T-helper 1 cell treated with Interleukin-12 subunit alpha and Interleukin-12 subunit beta and Interleukin-4 antibody, amounts not matched to agents 30 ng/mL and 1 ng/mL, for 36 hours (primary cell): ENCODE data around the gene EID3. TPM values are rescaled to one million over a fixed set of nuclear protein-coding genes. Genes with fewer than 3 reads are reported as not detected.
"Not testable (repeated sequence)": the region's sequence is repeated elsewhere in the genome, so short reads cannot be mapped to it uniquely, and the experiment has no call there.

Source experiments
- intact Hi-C: fragments of 100-400 bp; cut with micrococcal nuclease; formaldehyde crosslinking; loops from one replicate; pipeline ENCODE4 v1.15.1; 2024
- total RNA-seq: library from RNA; stranded (reverse); gene quantifications from 2 replicates; pipeline ENCODE4 v1.2.3, GENCODE V29; 2022

Gene EID3
- total RNA-seq, 1 donor from 2014 or later = 8.2 TPM

GRCh38 chr12:104288635-104289274 is 14.8 kb upstream of the EID3 start:
- intact Hi-C loops = loop anchor here (1.0 to 5.0 kb wide), 10 partner anchors 15 to 949 kb away; partner anchors contain the start of genes APPL2, EID3, HCFC2 and NT5DC3

DNA sequence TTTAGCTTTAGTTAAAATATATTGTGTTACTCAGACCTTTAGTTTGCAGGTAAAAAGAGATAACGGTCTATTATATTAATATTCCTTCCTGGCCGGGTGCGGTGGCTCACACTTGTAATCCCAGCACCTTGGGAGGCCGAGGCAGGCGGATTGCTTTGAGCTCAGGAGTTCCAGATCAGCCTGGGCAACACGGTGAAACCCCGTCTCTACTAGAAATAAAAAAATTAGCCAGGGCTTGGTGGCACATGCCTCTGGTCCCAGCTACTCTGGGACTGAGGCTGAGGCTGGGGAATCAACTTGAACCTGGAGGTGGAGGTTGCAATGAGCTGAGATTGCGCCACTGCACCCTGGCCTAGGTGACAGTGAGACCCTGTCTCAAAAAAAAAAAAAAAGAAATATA is 13.2 kb upstream of the EID3 start:
- intact Hi-C loops = no loop called here

GRCh38 chr12:104290855-104291254 is 12.7 kb upstream of the EID3 start:
- intact Hi-C loops = no loop called here

GRCh38 chr12:104291867-104292524 is 11.5 kb upstream of the EID3 start:
- intact Hi-C loops = no loop called here

DNA sequence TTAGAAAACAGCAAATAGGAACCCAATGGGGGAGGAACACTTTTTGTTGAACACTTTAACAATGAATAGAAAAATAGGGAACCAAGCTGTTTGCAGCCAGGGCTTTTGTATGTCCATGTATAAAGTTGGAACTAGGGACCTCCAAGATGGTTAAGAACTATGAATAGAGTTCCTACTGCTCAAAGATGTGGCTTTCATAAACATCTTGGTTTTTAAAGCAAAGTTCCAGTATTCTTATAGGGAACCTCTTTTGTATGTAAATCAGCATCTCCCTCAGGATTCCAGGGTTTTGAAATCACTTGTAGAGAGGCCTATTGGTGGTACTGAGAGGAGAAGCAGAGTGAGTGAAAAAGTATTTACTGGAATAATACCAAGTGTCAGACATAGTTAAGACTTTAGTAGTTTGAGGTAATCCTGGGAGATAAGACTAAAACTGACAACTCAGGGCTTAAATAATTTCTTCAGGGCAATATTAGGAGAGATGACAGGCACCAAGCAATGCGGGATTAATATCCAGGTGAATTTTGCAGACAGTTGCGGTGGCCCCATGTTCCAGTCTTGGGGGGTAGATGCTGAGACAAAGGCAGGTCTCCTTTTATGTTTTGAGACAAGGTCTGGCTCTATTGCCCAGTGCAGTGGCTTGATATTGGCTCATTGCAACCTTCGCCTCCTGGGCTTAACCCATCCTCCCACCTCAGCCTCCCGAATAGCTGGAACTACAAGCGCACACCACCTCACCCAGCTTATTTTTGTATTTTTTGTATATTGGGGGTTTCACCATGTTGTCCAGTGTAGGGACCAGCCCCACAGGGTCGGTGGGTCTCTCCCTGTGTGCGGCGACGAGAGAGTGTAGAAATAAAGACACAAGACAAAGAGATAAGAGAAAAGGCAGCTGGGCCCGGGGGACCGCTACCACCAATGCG is 10.4 kb upstream of the EID3 start:
- intact Hi-C loops = no loop called here

GRCh38 chr12:104294158-104294859 is 9.2 kb upstream of the EID3 start:
- intact Hi-C loops = not testable (repeated sequence)

DNA sequence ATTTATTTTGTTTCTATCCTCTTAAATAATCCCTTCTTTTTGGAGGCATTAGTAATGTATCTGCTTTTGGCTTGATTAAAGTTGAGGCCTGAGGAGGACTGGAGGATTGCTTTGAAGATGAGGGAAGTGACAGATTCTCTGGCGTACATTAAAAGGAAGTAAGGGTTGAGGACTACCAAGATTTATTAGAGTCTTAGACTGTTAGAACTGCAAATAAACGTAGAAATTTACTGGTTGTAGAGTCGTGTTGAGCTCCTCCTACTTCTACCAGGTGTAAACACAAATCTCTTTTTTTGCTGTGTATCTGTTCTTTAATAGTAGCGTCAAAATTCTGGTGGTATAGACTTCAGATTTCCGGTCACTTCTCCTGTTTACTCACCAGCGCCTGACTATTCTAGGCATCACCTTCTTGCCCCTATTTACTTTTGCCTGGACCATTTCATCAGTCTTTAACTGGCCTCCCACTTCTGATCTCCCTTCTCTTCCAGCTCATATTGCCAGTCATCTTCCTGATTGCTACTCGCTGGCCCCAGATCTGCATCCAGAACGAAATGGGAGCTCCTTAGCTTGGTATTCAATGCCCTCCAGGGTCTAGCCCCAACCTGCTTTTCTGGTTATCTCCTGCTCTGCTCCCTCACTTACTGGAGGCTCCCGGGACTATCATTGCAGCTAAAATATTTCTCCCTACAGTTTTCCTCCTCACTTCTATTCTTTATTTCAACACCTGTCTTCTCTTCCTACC is 8.4 kb upstream of the EID3 start:
- intact Hi-C loops = no loop called here

DNA sequence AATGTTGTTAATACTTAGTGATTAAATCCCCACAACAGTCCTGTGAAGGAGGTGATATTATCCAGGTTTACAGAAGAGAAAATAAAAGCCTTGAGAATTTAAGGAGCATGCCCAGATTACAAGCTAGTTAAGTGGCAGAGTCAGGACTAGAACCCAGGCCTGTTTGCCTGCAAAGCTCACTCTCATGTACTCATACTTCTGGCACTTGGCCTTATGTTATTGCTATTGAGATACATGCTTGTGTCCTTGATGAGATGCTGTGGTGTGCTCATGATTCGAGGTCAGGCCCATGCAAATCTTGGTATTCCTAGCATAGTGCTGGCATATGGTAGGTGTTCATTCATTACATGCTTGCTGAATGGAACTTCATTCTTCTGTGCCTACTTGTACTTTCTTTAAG is 7.6 kb upstream of the EID3 start:
- intact Hi-C loops = no loop called here

DNA sequence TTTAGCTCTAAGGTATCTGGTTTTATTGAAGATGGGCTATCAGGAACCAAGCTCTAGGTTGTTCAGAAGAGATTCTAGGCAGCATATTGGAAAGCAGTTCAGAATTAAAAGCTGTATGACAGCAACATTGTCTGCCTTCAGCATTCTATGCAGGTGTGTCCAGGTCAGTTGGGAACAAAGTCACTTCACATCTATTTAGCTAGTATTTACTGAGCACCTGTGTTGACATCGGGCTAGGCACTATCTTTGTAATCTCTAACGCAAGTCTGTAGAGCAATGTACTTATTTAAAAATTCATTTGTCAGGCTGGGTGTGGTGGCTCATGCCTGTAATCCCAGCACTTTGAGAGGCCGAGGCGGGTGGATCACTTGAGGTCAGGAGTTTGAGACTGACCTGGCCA is 6.8 kb upstream of the EID3 start:
- intact Hi-C loops = no loop called here

DNA sequence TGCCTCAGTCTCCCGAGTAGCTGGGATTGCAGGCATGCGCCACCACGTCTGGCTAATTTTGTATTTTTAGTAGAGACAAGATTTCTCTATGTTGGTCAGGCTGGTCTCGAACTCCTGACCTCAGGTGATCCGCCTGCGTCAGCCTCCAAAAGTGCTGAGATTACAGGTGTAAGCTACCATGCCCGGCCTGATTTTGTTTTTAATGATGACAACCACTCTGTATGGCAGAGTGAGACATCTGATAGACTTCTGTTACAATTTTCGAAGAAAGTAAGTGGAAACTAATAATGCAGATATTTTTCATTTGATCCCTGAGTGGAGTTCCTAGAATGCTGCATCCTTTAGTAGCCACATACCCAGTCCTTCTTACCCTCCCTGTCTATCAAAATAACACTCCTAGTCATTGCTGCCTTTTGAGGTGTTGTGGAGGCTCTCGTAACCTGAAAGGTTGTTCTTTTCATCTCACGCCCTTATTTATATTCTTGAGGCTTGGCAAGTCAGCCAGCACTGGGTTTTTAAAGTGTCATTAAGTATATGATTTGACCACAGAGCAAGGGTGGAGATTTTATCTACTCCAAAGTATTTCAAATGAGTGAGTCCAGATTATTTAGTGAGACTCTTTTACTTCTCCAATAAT is 5.9 kb upstream of the EID3 start:
- intact Hi-C loops = no loop called here

DNA sequence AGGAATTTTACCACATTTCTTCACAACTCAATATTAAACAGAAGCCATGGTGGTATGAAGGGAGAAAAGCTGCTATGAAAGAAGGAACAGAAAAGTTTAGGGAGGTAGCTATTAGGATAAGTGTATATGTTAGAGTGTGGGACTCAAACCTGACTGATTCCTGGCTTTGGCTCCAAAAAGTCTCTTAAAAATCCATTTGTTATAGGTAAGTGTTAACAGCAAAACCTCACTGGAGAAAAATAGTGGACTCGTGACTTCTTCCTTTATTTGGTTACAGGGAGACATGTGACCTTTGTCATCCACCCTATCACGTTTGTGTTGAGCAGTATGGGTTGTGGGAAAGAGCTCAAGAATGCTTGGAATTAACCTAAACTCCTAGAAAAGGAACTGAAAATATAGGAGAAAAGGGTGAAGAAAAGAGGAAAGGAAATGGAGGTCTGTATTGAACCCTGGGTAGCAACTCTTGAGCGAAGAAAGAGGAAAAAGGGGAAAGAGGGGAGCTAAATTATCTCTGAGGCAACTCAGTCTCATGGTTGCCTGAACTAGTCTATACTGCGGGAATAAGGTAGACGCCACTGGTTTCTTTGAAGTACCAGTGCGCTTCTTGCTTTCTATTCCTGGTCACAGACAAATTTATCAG is 3.6 kb upstream of the EID3 start:
- intact Hi-C loops = loop anchor here (5.0 kb wide), 5 partner anchors 157 to 1032 kb away; partner anchors contain the start of genes C12orf75, CHST11, NFYB and NOPCHAP1

DNA sequence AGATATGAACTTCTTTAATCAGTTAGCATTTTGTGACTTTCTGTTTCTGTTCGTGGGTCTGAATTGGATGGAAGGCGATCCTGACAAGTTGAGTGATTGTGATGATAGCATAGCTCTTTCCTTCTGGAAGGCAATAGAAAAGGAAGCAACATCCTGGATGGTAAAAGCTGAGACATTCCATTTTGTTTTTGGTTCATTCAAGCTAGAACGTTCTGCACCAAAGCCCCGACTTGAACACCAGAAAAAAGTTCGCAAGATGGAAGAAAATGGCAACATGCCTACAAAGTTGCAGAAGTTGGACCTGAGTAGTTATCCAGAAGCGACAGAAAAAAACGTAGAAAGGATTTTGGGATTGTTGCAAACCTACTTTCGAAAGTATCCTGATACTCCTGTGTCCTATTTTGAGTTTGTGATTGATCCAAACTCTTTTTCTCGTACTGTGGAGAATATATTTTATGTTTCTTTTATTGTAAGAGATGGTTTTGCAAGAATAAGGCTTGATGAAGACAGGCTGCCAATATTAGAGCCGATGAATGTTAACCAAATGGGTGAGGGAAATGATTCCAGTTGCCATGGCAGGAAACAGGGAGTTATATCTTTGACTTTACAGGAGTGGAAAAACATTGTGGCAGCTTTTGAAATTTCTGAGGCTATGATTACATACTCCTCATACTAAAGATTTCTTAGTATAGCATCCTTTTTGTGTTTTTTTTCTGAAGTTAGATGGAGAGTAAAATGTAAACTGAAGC is 896 bp downstream of the EID3 start:
- intact Hi-C loops = loop anchor here (1.0 to 5.0 kb wide), 6 partner anchors 153 to 1028 kb away; partner anchors contain the start of genes C12orf75, CHST11, NFYB and NOPCHAP1

- intact Hi-C loops = no loop called here
These were observed 1.8 kb downstream of the EID3 start for GRCh38 chr12:104305349-104305748.

- intact Hi-C loops = no loop called here
These were observed 2.8 kb downstream of the EID3 start for GRCh38 chr12:104306376-104306775.

- intact Hi-C loops = no loop called here
These were observed 3.6 kb downstream of the EID3 start for GRCh38 chr12:104306943-104307654.

DNA sequence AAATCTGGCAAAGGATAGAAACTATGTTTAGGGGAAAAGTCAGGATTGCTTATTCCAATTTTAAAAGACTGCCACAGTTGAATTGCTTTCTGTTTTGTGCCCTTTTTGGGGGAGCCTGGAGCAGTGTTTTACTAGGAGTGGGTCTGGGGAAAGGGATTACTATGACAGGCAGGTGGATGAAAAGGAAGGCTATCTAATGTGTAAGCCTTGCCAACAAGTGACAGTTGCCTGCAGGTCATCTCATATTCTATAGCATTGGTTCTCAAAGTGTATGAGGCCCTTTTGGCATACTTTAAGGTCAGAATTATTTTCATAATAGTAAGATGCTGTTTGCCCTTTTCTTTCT is 4.1 kb downstream of the EID3 start:
- intact Hi-C loops = no loop called here

DNA sequence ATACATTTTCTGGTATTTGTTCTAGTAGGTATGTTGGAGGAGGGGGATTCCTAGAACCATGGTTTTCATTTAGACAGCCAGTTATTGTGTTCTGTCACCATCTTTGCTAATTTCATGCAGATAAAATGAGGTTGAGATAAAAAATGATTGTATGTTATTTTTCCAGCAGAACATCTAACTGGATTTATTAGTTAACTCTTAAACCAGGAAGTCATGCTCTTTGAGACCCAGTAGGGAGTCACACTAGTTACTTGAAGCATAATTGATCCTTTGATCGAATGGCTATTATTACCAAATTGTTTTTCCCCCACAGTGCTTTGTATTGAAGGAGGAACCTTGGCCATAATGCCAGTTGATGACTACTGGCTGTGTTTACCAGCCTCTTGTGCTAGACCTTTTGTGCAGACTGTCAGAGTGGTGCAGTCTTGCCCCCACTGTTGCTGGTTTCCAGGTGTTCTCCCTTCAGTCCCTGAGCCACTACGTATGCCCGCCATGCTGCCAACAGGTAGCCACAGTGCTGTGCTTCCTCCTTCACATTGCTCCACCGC is 6.0 kb downstream of the EID3 start:
- intact Hi-C loops = no loop called here
